ENCODE measurements around the gene GLDN. TPM values are rescaled to one million over a fixed set of nuclear protein-coding genes. Genes with fewer than 3 reads are reported as not detected.

GLDN gene
- total RNA-seq, result 47.8 and 90.2 TPM in 2 replicates

DNA sequence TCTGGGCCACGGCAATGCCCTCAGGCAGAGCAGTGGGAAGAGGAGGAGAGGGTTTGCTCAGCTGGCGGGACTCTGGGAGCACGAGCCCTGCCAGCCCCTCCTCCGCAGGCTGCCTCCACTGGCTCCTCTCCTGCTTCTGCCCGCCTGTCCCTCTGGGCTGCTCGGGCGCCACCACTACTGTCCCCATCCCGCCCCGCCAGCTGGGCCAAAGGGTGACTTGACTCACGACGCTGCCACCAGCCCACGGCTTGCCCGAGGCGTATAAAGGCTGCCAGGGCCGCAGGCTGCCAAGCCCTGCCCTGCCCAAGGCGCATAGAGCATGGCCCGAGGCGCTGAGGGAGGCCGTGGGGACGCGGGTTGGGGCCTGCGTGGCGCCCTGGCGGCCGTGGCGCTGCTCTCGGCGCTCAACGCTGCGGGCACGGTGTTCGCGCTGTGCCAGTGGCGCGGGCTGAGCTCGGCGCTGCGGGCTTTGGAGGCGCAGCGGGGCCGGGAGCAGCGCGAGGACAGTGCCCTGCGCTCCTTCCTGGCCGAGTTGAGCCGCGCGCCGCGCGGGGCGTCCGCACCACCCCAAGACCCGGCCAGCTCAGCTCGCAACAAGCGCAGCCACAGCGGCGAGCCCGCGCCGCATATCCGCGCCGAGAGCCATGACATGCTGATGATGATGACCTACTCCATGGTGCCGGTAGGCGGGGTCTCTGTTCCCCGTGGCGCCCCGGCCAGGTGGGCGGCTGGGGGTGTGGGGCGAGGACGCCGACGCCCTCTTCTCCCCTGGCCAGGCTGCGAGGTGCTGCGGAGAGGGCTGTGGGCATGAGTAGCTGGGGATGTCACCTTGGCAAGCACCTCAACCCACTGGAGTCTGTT lies at the start of gene GLDN:
GLDN (plus strand) TSS at position 290 of the 861 bp plus-strand sequence; CDS start at position 320, 30 bp downstream.

DNA sequence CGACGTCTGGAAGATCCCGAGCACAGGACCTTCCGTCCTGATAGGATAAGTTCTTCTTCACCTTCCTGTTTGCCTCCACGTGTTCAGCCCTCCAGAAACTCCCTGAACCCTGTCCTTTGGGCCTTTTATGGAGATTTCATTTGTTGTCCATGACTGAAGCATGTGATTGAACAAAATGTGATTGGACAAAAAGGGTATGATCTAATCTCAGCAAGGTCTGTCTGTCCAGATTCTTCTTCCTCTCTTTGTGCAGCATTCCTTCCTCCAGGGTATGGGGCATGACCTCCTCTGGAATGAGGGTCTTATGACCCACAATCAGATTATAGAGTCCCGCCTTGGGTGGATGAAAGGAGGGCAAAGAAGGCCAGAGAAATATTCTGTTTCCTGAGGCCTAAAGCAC lies 3.0 kb upstream of the GLDN start, which contains the start of gene CYP19A1:
CYP19A1 (minus strand) TSS at position 101 of the 400 bp plus-strand sequence. CDS start 95,684 bp downstream, outside the sequence.

Other genes with a start within 250 kb of the GLDN start
- gene TNFAIP8L3, start 246.7 kb upstream of the GLDN start, total RNA-seq, result 30.9 and 80.4 TPM in 2 replicates
- 1.7 and 1.8 TPM in 2 replicates for gene CYP19A1, start 3.1 kb upstream of the GLDN start, total RNA-seq